Upper lobe of right lung (tissue), 1 donor: ENCODE measurements around the gene SLC39A11. TPM values are rescaled to one million over a fixed set of nuclear protein-coding genes. Genes with fewer than 3 reads are reported as not detected.

Experiments
- ATAC-seq: fragments of 200-7000 bp; cut with Tn5 transposase; one replicate; pipeline ENCODE4 v1.9.1; 2020; ENCODE audit warnings: mild to moderate bottlenecking, moderate library complexity
- DNase-seq: peaks from one replicate; pipeline ENCODE4 v3.0.0-alpha.2; 2020
- H3K27ac ChIP-seq: fragments of 200-600 bp; one replicate; pipeline ENCODE4 v1.8.0; 2022
- H3K27me3 ChIP-seq: fragments of 200-600 bp; one replicate; pipeline ENCODE4 v1.8.0; 2022; ENCODE audit warnings: mild to moderate bottlenecking
- H3K36me3 ChIP-seq: fragments of 200-600 bp; one replicate; pipeline ENCODE4 v1.8.0; 2022
- H3K4me1 ChIP-seq: fragments of 200-600 bp; one replicate; pipeline ENCODE4 v1.8.0; 2022
- H3K4me3 ChIP-seq: fragments of 200-600 bp; one replicate; pipeline ENCODE4 v1.8.0; 2022; ENCODE audit warnings: mild to moderate bottlenecking
- H3K9me3 ChIP-seq: fragments of 200-600 bp; one replicate; pipeline ENCODE4 v1.8.0; 2022
- CTCF ChIP-seq: fragments of 200-600 bp; IDR thresholded peaks from one replicate; pipeline ENCODE4 v1.8.0; 2022; ENCODE audit warnings: antibody characterized with exemption
- intact Hi-C: fragments of 100-400 bp; cut with DNase I; formaldehyde crosslinking; loops from one replicate; pipeline ENCODE4 v1.11.0; 2022
- total RNA-seq: library from RNA; stranded (reverse); fragmentation: NEBNext Ultra II Directional; extraction: Animal tissue kit (Norgen Biotek cat#: 25700); gene quantifications from one replicate; pipeline ENCODE4 v1.2.1, GENCODE V29; 2021
- donor health status: DM: no; HTN: yes; CAD: no; lungs with severe emphysema.

Gene SLC39A11
- total RNA-seq, 1 donor from 2014 or later, result 33.7 TPM

GRCh38 chr17:72733619-72734282, 358.7 kb downstream of the SLC39A11 start:
- intact Hi-C loops, result no loop called here

DNA sequence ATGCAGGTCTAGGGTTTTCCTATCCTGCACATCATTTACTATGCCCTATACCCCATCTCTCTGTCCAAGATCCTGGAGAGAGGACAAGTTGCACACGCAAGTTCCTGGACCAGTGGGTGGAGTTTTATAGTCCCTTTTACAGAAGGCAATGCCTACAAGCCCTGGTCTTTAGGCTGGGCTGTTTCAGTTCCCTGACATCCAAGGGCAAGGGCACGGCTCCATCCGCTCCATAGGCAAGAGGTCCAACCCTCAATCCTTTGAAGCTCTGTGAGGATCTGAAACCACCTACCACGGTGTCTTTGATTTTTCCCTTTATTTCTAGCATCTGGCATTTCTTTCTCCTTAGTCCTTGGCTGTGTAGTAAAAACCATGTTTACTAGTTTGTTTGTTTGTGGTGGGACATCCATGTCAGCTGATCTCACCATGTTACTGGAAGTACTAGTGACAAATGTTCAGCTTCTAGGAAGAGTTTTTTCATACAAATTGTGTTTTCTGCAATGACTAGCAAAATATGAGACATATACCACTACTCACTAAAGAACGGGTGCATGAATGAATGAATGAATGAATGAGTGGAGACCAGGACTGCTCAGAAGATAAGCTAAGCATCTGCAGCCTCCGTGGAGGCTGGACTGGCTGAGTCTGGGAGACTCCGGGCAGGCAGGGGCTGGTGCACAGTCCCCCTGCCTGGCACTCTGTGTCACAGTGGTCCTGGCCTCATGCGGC, 359.4 kb downstream of the SLC39A11 start:
- intact Hi-C loops, result no loop called here
- no peaks in the 10 kb centered on the region for H3K27me3 ChIP-seq
- no peak overlapping the region for H3K27ac ChIP-seq
- H3K36me3 ChIP-seq, result no peaks in the 10 kb centered on the region
- ATAC-seq, result no peak
- no peak for DNase-seq
- no peak overlapping the region for H3K4me3 ChIP-seq
- no peaks in the 10 kb centered on the region for H3K9me3 ChIP-seq
- H3K4me1 ChIP-seq, result no peaks in the 10 kb centered on the region
- no peak for TF ChIP-seq CTCF

More at GRCh38 chr17:72733619-72734282, 358.7 kb downstream of the SLC39A11 start:
- Histone ChIP-seq H3K9me3 (no peaks in the 10 kb centered on the region), H3K4me3 (no peak overlapping the region), H3K27ac (no peak overlapping the region), H3K36me3 (no peaks in the 10 kb centered on the region), H3K27me3 (no peaks in the 10 kb centered on the region), H3K4me1 (no peaks in the 10 kb centered on the region)
- no peak for TF ChIP-seq CTCF
- ATAC-seq, result peak; percentile 35
- no peak for DNase-seq

- intact Hi-C loops, result no loop called here
- DNase-seq, result no peak
- Histone ChIP-seq H3K36me3 (no peaks in the 10 kb centered on the region), H3K9me3 (no peaks in the 10 kb centered on the region), H3K27ac (no peak overlapping the region), H3K27me3 (no peaks in the 10 kb centered on the region), H3K4me1 (no peaks in the 10 kb centered on the region), H3K4me3 (no peak overlapping the region)
- TF ChIP-seq CTCF, result no peak
- no peak for ATAC-seq
Measured at GRCh38 chr17:72730077-72730476, 362.4 kb downstream of the SLC39A11 start.

GRCh38 chr17:72726936-72727335, 365.6 kb downstream of the SLC39A11 start:
- peak; percentile 77 for ATAC-seq
- intact Hi-C loops, result no loop called here

DNA sequence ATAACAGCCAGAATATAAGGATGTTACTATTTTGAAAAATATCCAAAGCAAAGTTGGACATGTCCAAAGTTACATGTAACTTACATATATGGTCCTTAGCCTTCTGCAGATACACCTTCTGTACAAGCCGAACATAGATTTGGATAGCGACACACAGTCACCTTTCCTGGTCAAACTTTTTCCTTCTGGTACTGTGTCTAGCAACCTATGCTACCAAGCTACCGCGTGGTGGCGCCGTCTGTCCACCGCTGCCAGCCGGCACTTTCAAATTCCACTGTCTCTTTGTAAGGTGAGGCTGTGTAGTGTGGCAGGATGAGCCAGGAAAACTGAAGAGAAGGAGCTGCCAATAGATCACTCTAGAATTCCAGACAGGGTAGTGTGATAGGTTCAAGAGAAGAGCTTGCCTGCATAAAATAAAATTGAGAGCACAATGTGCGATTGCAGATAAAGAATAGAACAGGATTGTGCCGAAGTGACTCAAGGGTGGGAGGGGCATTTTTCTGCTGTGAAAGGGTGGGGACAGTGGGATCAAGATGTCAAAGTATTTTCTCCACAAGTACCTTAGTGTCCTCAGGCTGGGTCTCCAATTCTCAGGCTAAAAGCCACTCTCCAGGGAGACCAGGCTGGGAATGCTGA, 366.9 kb downstream of the SLC39A11 start:
- intact Hi-C loops, result no loop called here
- peak; percentile 84 for ATAC-seq

More at GRCh38 chr17:72726936-72727335, 365.6 kb downstream of the SLC39A11 start:
- DNase-seq, result no peak
- Histone ChIP-seq H3K4me3 (peak overlapping the region; percentile 7), H3K36me3 (no peaks in the 10 kb centered on the region), H3K27me3 (no peaks in the 10 kb centered on the region), H3K9me3 (no peaks in the 10 kb centered on the region), H3K27ac (no peak overlapping the region), H3K4me1 (no peaks in the 10 kb centered on the region)
- no peak for TF ChIP-seq CTCF

More for the DNA sequence above, 366.9 kb downstream of the SLC39A11 start:
- TF ChIP-seq CTCF, result peak; percentile 88
- Histone ChIP-seq H3K27me3 (no peaks in the 10 kb centered on the region), H3K9me3 (no peaks in the 10 kb centered on the region), H3K4me3 (no peak overlapping the region), H3K4me1 (no peaks in the 10 kb centered on the region), H3K36me3 (no peaks in the 10 kb centered on the region), H3K27ac (no peak overlapping the region)
- DNase-seq, result peak; percentile 78
